IMR-90 (cell line): ENCODE measurements around the gene ANGPTL4.

Experiments
- CHD1 ChIP-seq: IDR thresholded peaks from 2 replicates; pipeline ENCODE4 v1.6.1; 2012; ENCODE audit warnings: low read depth, low read length, improper control_type of control experiment
- CTCF ChIP-seq: conservative IDR thresholded peaks from 2 replicates; pipeline ENCODE4 v1.5.1; 2012; ENCODE audit warnings: mild to moderate bottlenecking, low read depth, low read length, improper control_type of control experiment
- MXI1 ChIP-seq: IDR thresholded peaks from 2 replicates; pipeline ENCODE4 v1.6.1; 2012; ENCODE audit warnings: low read depth, mild to moderate bottlenecking, low read length, moderate library complexity, borderline replicate concordance
- NFE2L2 ChIP-seq: fragments of 150-350 bp; IDR thresholded peaks from 2 replicates; pipeline ENCODE4 v1.6.1; 2016; ENCODE audit warnings: low read depth, mild to moderate bottlenecking, low read length
- POLR2A ChIP-seq: IDR thresholded peaks from 2 replicates; pipeline ENCODE4 v1.6.1; 2012; ENCODE audit warnings: mild to moderate bottlenecking, low read depth, low read length
- RAD21 ChIP-seq: IDR thresholded peaks from 2 replicates; pipeline ENCODE4 v1.6.1; 2012; ENCODE audit warnings: low read length, improper control_type of control experiment
- RCOR1 ChIP-seq: IDR thresholded peaks from 2 replicates; pipeline ENCODE4 v1.6.1; 2012; ENCODE audit warnings: mild to moderate bottlenecking, low read length, improper control_type of control experiment; ENCODE audit not compliant: insufficient replicate concordance
- SMC3 ChIP-seq: fragments of 150-350 bp; IDR thresholded peaks from 2 replicates; pipeline ENCODE4 v1.6.1; 2016; ENCODE audit warnings: low read depth, mild to moderate bottlenecking, antibody characterized with exemption, low read length, moderate library complexity
- USF2 ChIP-seq: fragments of 150-350 bp; IDR thresholded peaks from 2 replicates; pipeline ENCODE4 v1.6.1; 2017; ENCODE audit warnings: mild to moderate bottlenecking, antibody characterized with exemption, low read length, low read depth

- TF ChIP-seq SMC3 (no peak), USF2 (no peak), POLR2A (no peak), RCOR1 (no peak), MXI1 (no peak), CTCF (no peak), RAD21 (no peak), CHD1 (no peak), NFE2L2 (no peak)
Measured at GRCh38 chr19:8338835-8339234, 25.1 kb upstream of the ANGPTL4 start.
